Endometrium (tissue), 2 donors: ENCODE results near the gene CAMKK2.
"Not testable (repeated sequence)": the region's sequence is repeated elsewhere in the genome, so short reads cannot be mapped to it uniquely, and the experiment has no call there.

Experiments
- FAIRE-seq: peaks from 2 replicates; lab custom pipeline; 2012; peaks lifted over from hg19 to GRCh38; lab: Jason Lieb, UNC
- donor health status: control.
- donor health status: control.

CAMKK2 gene

DNA sequence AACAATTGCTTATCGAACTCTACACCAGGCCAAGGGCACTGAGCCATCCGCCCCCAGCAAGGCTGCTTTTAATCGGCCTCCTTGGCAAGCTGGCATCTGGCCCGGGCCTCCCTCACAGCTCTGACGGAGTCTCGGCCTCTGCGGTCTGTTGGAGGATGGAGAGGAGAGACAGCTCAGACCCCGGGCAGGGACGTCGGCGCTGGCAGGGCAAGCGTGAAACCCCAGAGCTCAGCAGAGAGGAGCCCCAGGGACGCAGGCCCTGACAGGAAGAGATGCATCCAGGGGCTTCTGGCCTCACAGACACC is 17.5 kb downstream of the CAMKK2 start:
- FAIRE-seq, result no peak

DNA sequence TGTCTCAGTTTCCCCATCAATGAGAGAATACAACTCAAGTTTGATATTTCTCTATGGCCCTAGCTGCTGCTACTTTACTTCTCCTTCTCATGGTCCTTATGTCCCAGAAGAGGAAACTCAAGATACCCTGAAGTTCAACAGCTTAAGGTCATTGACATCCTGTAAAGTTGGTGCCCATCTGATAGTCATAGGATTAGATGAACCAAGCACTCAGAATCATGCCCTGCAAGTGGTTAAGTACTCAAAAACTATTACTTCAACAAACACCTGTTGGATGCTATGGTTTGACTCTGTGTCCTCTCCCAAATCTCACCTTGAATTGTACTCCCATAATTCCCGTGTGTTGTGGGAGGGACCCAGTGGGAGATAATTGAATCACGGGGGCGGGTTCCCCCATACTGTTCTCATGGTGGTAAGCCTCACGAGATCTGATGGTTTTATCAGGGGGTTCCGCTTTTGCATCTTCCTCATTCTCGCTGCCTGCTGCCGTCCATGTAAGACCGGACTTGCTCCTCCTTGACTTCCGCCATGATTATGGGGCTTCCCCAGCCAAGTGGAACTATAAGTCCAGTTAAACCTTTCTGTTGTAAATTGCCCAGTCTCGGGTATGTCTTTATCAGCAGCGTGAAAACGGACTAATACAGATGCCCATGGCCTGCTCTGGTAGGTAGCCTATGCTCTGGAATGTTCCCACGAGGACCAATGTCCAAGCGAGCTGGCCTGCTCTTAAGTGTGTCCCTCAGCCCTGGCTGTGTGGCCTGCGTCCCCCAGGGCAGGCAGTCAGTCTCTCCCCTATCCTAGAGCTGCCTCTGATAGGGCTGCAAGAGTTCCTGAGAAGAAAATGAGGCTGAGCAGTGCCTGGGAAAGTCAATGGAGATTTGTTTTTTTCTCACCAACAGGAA is 18.1 kb downstream of the CAMKK2 start:
- FAIRE-seq, result no peak

GRCh38 chr12:121277374-121277759 is 19.1 kb downstream of the CAMKK2 start:
- FAIRE-seq, result no peak

GRCh38 chr12:121274036-121274763 is 22.3 kb downstream of the CAMKK2 start:
- no peak for FAIRE-seq

DNA sequence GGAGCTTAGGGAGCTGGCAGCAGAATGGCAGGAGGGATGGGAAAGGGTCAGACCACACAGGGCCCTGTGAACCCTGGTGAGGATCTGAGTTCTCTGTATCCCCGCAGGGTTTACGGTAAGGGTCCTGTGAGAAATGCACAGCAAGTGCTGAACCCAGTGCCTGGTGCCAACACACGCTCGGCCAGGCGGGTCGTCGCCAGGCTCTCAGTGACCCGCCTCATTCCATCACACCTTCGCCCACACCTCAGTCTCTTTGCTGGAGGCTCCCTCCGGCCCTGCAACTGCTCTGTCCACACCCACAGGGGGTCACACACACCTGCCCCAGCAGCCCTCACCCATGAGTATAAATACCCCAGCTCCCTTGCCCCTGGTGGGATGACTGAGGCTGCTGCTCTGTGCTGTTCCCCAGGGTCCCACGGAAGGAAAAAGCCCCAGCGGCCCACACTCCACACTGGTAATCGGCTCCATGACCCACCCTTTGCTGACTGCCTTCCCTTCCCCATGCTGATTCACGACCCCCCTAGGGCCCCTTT is 23.1 kb downstream of the CAMKK2 start:
- no peak for FAIRE-seq

DNA sequence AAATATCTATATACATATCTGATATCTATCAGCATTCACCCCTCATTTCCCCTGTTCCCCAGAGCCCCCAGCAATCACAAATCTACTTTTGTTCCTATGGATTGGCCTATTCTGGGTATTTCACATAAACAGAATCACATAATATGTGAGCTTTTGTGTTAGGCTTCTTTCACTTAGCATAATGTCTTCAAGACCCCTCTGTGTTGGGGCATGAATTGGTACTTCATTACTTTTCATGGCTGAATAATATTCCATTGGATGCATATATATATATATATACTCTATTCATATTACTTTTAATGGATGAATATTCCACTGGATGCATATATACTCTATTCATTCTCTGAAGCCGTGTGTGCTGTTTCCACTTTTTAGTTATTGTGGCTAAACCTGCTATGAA is 28.7 kb downstream of the CAMKK2 start:
- no peak for FAIRE-seq

DNA sequence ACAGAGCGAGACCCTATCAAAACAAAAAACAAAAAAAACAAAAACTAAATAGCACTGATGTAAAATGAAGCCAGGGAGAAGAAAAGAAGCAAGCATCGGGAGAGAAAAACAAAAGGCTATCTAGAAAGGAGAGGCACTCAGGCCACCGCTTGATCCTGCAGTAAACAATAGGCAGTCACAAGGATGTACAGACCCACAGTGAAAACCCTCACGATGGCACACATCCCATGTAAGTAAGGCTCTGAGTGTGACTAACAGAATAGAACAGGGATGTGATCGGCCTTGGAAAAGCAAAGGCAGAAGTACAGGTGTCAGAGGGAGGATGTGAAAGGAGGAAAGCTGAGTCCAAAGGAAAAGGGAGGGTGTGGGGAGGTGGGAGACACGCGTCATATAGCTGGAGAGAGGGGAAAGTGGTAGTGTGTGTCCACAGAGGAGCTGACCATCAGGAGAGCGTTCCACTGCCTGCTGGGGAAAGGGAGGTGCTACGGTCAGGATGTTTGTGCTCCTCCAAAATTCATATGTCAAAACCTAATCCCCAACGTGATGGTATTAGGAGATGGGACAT is 31.5 kb downstream of the CAMKK2 start:
- FAIRE-seq, result no peak

DNA sequence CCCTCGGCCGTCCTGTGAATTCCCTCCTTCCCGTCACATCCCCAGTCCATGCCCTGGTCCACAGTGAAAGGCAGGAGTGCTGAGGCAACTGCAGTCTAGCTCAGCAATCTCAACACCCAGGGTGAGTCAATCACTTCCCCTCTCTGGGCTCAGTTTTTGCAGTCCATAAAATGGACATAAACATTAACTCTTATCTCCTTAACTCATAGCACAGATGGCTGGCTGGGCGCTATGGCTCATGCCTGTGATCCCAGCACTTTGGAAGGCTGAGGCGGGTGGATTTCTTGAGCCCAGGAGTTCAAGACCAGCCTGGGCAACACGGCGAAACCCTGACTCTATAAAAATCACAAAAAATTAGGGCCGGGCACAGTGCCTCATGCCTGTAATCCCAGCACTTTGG is 32.4 kb downstream of the CAMKK2 start:
- no peak for FAIRE-seq

- no peak for FAIRE-seq
Measured at GRCh38 chr12:121263206-121263935, 33.1 kb downstream of the CAMKK2 start.

DNA sequence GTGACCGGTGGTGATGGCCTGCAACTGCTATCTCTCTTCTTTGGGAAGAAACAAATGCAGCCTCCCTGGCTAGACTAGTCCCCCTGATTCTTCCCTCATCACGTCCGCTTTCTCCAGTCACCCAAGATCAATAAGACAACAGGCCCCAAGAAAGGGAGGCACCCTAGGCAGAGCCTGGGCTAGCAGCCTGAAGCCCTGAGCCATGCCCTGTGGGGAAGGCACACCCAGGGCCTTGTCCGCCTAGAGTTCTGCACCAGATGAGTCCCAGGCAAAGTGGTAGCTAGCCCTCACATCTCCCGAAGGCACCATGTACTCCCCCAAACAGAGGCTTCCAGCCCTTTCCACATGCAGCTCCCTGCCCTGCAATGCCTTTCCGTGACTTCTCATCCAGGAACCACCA is 35.1 kb downstream of the CAMKK2 start:
- FAIRE-seq, result no peak

GRCh38 chr12:121260091-121260490 is 36.4 kb downstream of the CAMKK2 start:
- FAIRE-seq, result no peak

- FAIRE-seq, result no peak
Measured at GRCh38 chr12:121259074-121259473, 37.4 kb downstream of the CAMKK2 start.

- not testable (repeated sequence) for FAIRE-seq
Measured at GRCh38 chr12:121257704-121258449, 38.6 kb downstream of the CAMKK2 start.

GRCh38 chr12:121255433-121255832 is 41.1 kb downstream of the CAMKK2 start:
- FAIRE-seq, result no peak

DNA sequence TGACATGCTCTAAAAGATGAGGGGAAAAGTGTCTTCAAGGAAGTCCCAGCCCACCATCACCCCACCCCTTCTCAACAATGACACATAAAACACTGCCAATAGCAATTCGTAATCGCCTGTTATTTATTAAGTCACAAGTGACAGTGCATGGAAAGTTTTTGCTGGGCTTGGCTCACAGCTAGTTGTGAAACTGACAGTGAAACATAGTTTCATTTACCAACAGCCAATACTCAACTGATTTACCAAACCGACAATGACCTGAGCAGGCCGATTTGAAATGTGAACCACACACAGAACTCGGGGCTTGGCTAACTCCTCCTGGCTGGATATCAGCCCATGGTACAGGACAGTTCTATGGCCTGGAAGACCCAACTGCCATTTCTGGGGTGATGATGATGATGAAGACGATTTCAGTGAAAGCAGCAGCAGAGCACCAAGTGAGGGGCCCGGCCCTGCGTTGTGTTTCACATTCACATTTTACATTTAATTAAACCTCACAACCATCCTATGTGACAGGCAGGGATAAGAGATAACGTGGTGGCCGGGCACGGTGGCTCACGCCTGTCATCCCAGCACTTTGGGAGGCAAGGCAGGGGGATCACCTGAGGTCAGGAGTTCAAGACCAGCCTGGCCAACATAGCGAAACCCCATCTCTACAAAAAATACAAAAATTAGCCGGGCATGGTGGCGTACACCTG is 42.7 kb downstream of the CAMKK2 start:
- FAIRE-seq, result no peak

- no peak for FAIRE-seq
Measured at GRCh38 chr12:121252712-121253345, 43.7 kb downstream of the CAMKK2 start.

DNA sequence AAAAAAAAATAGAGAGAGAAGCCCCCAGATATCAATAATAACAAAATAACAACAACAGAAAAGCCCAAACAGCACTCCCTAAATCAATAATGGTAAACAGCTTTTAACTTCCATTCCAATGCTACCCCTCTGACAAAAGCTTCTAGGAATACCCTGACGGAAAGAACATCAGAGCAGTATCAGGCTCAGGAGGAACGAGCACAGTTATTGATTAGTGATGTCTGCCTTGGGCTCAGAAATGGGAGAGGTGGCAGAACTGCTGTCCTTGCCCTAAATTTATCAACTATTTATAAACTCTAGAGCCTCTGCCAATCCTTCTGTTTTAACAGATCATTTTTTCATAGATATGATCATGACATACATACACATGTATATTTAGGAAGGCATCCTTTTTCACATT is 44.7 kb downstream of the CAMKK2 start:
- no peak for FAIRE-seq

GRCh38 chr12:121250359-121250758 is 46.1 kb downstream of the CAMKK2 start:
- FAIRE-seq, result no peak

GRCh38 chr12:121248622-121249021 is 47.9 kb downstream of the CAMKK2 start:
- FAIRE-seq, result no peak

DNA sequence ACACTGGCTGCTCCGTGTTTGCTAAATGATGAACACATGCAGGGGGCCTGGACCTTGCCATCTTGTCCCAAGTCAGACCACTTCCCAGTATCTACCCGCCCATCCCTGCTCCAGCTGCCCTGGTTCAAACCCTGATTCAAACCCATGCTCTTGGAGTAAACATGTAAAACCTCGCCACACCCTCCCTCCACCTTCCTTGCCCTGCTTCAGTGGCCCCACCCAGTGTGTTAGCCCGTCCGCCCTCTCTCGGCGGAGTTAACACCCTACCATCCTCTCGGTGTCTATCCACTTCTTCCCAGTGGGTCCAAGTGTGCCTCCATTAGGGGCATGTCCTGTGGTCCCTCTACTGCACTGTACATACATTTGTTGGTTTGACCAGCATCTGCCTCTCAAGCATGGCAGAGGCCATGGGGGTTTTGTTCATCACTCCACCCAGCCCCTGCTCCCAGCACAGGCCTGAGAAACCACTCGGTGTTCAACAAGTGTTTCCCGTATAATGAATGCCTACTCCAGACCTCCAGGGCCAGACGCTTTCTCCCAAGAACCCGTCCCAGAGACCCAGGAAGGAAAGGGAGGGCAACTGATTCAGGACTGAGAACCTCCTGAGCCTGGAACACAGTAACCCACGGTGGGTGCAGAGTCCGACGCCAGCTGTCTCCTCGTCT is 49.5 kb downstream of the CAMKK2 start:
- FAIRE-seq, result no peak
